Spleen (tissue), 7 donors: ENCODE data around the gene RIOK3.

Source experiments
- CTCF ChIP-seq, 11 experiments: fragments of 200-600 bp in 7 of 11; fragments of 450-650 bp in 4 of 11; sonication (generic) in 4 of 11; IDR thresholded peaks in 8 of 11; conservative IDR thresholded peaks in 3 of 11; 1 replicate in 7 of 11; 2 replicates in 4 of 11; pipeline versions ENCODE4 v1.4.0 to v1.8.0; 2016 to 2021; ENCODE audit warnings: antibody characterized with exemption in 11 of 11, inconsistent platforms in 4 of 11, mild to moderate bottlenecking in 1 of 11
- POLR2A ChIP-seq, 3 donors: fragments of 450-650 bp; IDR thresholded peaks; one replicate each; pipeline ENCODE4 v1.5.1; 2017; ENCODE audit warnings: antibody characterized with exemption in 3 of 3, mild to moderate bottlenecking in 1 of 3
- POLR2AphosphoS5 ChIP-seq, 3 donors: sonication (generic); formaldehyde crosslinking; IDR thresholded peaks; one replicate each; pipeline ENCODE4 v1.5.1; 2017; ENCODE audit warnings: antibody characterized with exemption in 3 of 3
- donor health status: DM: no; HTN: no; CAD: no; lungs with moderate emphysema.
- donor health status: DM: no; HTN: no; CAD: no.
- donor health status: DM: no; HTN: no; CAD: no.

DNA sequence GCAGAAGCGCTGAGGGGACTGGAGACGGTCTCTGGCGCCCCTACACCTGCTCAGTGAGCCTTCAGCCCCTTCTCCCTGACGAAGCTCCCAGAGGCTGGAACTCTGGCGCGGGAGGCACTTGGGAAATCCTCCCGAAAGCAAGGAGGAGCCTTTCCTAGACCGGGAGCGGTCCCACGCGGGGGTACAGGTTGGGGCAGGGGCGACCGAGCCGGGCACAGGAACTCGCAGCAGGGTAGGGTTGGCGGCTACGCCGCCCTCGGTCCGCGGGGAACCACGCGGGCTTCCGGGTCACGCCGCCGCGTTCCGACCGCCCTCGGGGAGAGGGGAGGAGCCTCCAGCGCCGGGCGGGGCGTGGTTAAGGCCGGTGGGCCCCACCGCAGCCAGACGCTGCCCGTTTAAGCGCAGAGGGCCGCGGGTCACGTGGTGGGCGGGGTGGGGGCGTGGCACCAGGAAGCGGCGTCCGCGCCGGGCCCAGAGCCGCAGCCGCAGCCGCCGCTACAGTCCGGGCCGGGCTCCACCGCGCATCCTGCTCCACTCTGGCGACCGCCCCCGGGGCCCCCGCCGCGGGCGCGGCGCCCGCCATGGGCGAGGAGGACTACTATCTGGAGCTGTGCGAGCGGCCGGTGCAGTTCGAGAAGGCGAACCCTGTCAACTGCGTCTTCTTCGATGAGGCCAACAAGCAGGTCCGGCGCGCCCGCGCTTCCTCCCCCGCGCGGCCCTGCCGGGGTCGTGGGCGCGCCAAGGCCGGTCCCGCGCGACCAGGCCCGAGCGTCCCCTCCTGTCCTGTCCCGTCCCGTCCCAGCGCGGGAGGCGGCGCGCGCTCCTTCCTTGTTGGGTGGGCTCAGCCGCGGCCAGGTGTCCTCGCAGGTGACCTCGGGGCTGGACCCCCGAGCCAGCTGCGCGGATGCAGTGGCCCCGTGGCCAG lies 50.2 kb downstream of the RIOK3 start, which contains the start of gene RMC1:
- TF ChIP-seq POLR2A (IDR thresholded peaks at IDR 0.05) (peak in 2 of 3 donors; percentile 67 to 80), CTCF (IDR thresholded peaks at IDR 0.05 in 8 of 11, conservative IDR thresholded peaks at IDR 0.05 in 3 of 11) (peak in 5 of 11 experiments; percentile 10 to 35 (median 20)), POLR2AphosphoS5 (IDR thresholded peaks at IDR 0.05) (peak; percentile 95 to 96 (median 96))
